ENCODE data around the gene CASKIN1.
"Not testable (repeated sequence)": the region's sequence is repeated elsewhere in the genome, so short reads cannot be mapped to it uniquely, and the experiment has no call there.

The CASKIN1 gene

GRCh38 chr16:2196162-2196980, at the start of gene CASKIN1:
CASKIN1 (minus strand) TSS chr16:2196605; CDS start chr16:2196432, 173 bp downstream.
- no peak for DNase-seq

- no peak for DNase-seq
These were observed 48.8 kb upstream of the CASKIN1 start for GRCh38 chr16:2244926-2245795.

- DNase-seq = no peak
These were observed 47.9 kb upstream of the CASKIN1 start for GRCh38 chr16:2244301-2244700.

GRCh38 chr16:2243781-2244180, 47.4 kb upstream of the CASKIN1 start:
- no peak for DNase-seq

GRCh38 chr16:2243031-2243528, 46.7 kb upstream of the CASKIN1 start:
- no peak for DNase-seq

- DNase-seq = no peak
These were observed 46.2 kb upstream of the CASKIN1 start for GRCh38 chr16:2242598-2242997.

- DNase-seq = not testable (repeated sequence)
These were observed 43.9 kb upstream of the CASKIN1 start for GRCh38 chr16:2240331-2240730.

- DNase-seq = no peak
These were observed 42.7 kb upstream of the CASKIN1 start for GRCh38 chr16:2238838-2239675.

- no peak for DNase-seq
These were observed 41.9 kb upstream of the CASKIN1 start for GRCh38 chr16:2238150-2238837.

GRCh38 chr16:2237493-2238149, 41.2 kb upstream of the CASKIN1 start:
- no peak for DNase-seq

- no peak for DNase-seq
These were observed 40.7 kb upstream of the CASKIN1 start for GRCh38 chr16:2237102-2237482.

- DNase-seq = no peak
These were observed 40.1 kb upstream of the CASKIN1 start, which contains the start of gene DNASE1L2 for GRCh38 chr16:2236337-2237101. DNASE1L2 (plus strand) TSS chr16:2236444; CDS start chr16:2236817, 373 bp downstream.

GRCh38 chr16:2235695-2236336, 39.4 kb upstream of the CASKIN1 start:
- DNase-seq = no peak

GRCh38 chr16:2235234-2235651, 38.8 kb upstream of the CASKIN1 start:
- DNase-seq = no peak

- no peak for DNase-seq
These were observed 38.4 kb upstream of the CASKIN1 start for GRCh38 chr16:2234813-2235170.

GRCh38 chr16:2233872-2234812, 37.7 kb upstream of the CASKIN1 start:
- DNase-seq = no peak

- no peak for DNase-seq
These were observed 36.8 kb upstream of the CASKIN1 start for GRCh38 chr16:2233046-2233775.

All from midbrain (tissue), 1 donor.